H1 (cell line): ENCODE results near the gene SEC14L5. TPM values are rescaled to one million over a fixed set of nuclear protein-coding genes. Genes with fewer than 3 reads are reported as not detected.

Experiments
- CTCF ChIA-PET: fragments of 300-600 bp; sonication (Branson Sonifier 250); formaldehyde crosslinking; loops from one replicate; lab custom pipeline; 2021; ENCODE audit not compliant: partially characterized antibody; lab: Charles Lee
- POLR2A ChIA-PET: fragments of 300-600 bp; sonication (Branson Sonifier 250); formaldehyde crosslinking; loops from one replicate; lab custom pipeline; 2021; ENCODE audit warnings: inconsistent platforms; ENCODE audit not compliant: partially characterized antibody; lab: Charles Lee
- DNase-seq, 2 experiments: peaks; one replicate each; pipeline versions ENCODE4 v3.0.0 to v3.0.0-alpha.2; 2010 to 2022; ENCODE audit warnings: low spot score in 2 of 2, low read depth in 1 of 2, mixed read lengths in 1 of 2
- FAIRE-seq: peaks from 2 replicates; lab custom pipeline; 2011; peaks lifted over from hg19 to GRCh38; lab: Jason Lieb, UNC
- H2AFZ ChIP-seq: 2 replicates; pipeline ENCODE4 v1.8.1; 2012; ENCODE audit warnings: low read length, inconsistent platforms
- H2AK5ac ChIP-seq: 2 replicates; pipeline ENCODE4 v1.6.1; 2013; ENCODE audit warnings: low read depth, low read length
- H2BK120ac ChIP-seq: replicated peaks from 2 replicates; pipeline ENCODE3; 2013; ENCODE audit warnings: low read depth, low read length, inconsistent platforms
- H2BK12ac ChIP-seq: 2 replicates; pipeline ENCODE4 v1.6.1; 2013; ENCODE audit warnings: low read depth, low read length
- H2BK15ac ChIP-seq: 2 replicates; pipeline ENCODE4 v1.6.1; 2013; ENCODE audit warnings: low read length
- H2BK20ac ChIP-seq: 2 replicates; pipeline ENCODE4 v1.6.1; 2013; ENCODE audit warnings: low read length
- H2BK5ac ChIP-seq: 2 replicates; pipeline ENCODE4 v1.6.1; 2013; ENCODE audit warnings: low read depth, low read length
- H3K14ac ChIP-seq: 2 replicates; pipeline ENCODE4 v1.6.1; 2013; ENCODE audit warnings: inconsistent platforms; ENCODE audit not compliant: insufficient read length
- H3K18ac ChIP-seq: 2 replicates; pipeline ENCODE4 v1.6.1; 2013; ENCODE audit warnings: low read length; ENCODE audit errors: extremely low read depth
- H3K23ac ChIP-seq: 2 replicates; pipeline ENCODE4 v1.6.1; 2013; ENCODE audit warnings: inconsistent platforms; ENCODE audit not compliant: insufficient read length
- H3K23me2 ChIP-seq: 2 replicates; pipeline ENCODE4 v1.6.1; 2013; ENCODE audit warnings: low read depth, low read length
- H3K27ac ChIP-seq: 2 replicates; pipeline ENCODE4 v1.6.1; 2011; ENCODE audit warnings: low read depth, low read length, inconsistent platforms
- H3K27me3 ChIP-seq, 4 experiments: replicated peaks in 1 of 4; 1 replicate in 1 of 4; 2 replicates in 3 of 4; pipeline versions ENCODE4 v1.6.1 to v1.8.1; 2011 to 2013; ENCODE audit warnings: low read length in 3 of 4, mild to moderate bottlenecking in 3 of 4, inconsistent platforms in 2 of 4, mixed read lengths in 2 of 4, moderate library complexity in 1 of 4; ENCODE audit not compliant: control insufficient read depth in 3 of 4, insufficient read depth in 3 of 4; ENCODE audit errors: extremely low read depth in 1 of 4
- H3K36me3 ChIP-seq, 4 experiments: 2 replicates each; pipeline versions ENCODE4 v1.6.1 to v1.8.1; 2011 to 2013; ENCODE audit warnings: mild to moderate bottlenecking in 4 of 4, low read length in 3 of 4, moderate library complexity in 2 of 4, control low read depth in 1 of 4, inconsistent platforms in 1 of 4; ENCODE audit not compliant: insufficient read depth in 4 of 4, control insufficient read depth in 2 of 4
- H3K4ac ChIP-seq: replicated peaks from 2 replicates; pipeline ENCODE3; 2013; ENCODE audit warnings: low read length, low read depth, mixed read lengths, inconsistent platforms; ENCODE audit not compliant: insufficient read length
- H3K4me1 ChIP-seq, 4 experiments: replicated peaks in 1 of 4; 1 replicate in 1 of 4; 2 replicates in 3 of 4; pipeline versions ENCODE4 v1.6.1 to v1.8.1; 2011 to 2013; ENCODE audit warnings: low read length in 3 of 4, inconsistent platforms in 2 of 4, mixed read lengths in 1 of 4; ENCODE audit not compliant: insufficient read depth in 4 of 4, control insufficient read depth in 3 of 4
- H3K4me2 ChIP-seq, 2 experiments: 2 replicates each; pipeline versions ENCODE4 v1.6.1 to v1.8.1; 2011 to 2013; ENCODE audit warnings: low read depth in 2 of 2, low read length in 2 of 2, control low read depth in 1 of 2, inconsistent platforms in 1 of 2, mild to moderate bottlenecking in 1 of 2; ENCODE audit not compliant: insufficient read depth in 1 of 2
- H3K4me3 ChIP-seq, 4 experiments: fragments of 200-600, 300-600 bp in 1 of 4; sonication (generic), shearing (Covaris generic), sonication (Bioruptor Twin) in 1 of 4; 2 replicates each; pipeline versions ENCODE4 v1.5.1 to v1.8.1; 2011 to 2016; ENCODE audit warnings: low read length in 4 of 4, low read depth in 3 of 4, control low read depth in 2 of 4, inconsistent platforms in 2 of 4, mild to moderate bottlenecking in 2 of 4, mixed read lengths in 1 of 4, moderate library complexity in 1 of 4; ENCODE audit not compliant: insufficient read depth in 2 of 4; ENCODE audit errors: extremely low read depth in 1 of 4
- H3K56ac ChIP-seq: replicated peaks from 2 replicates; pipeline ENCODE3; 2013; ENCODE audit warnings: low read depth, mild to moderate bottlenecking, mixed read lengths, low read length, inconsistent platforms; ENCODE audit not compliant: insufficient read length
- H3K79me1 ChIP-seq: 2 replicates; pipeline ENCODE4 v1.6.1; 2013; ENCODE audit warnings: low read depth, low read length, control low read depth
- H3K79me2 ChIP-seq, 2 experiments: 2 replicates each; pipeline versions ENCODE4 v1.6.1 to v1.8.1; 2012 to 2013; ENCODE audit warnings: low read length in 2 of 2, mild to moderate bottlenecking in 2 of 2, inconsistent platforms in 1 of 2; ENCODE audit not compliant: insufficient read depth in 2 of 2, control insufficient read depth in 1 of 2
- H3K9ac ChIP-seq, 4 experiments: replicated peaks in 1 of 4; 1 replicate in 1 of 4; 2 replicates in 3 of 4; pipeline versions ENCODE4 v1.6.1 to v1.8.1; 2011 to 2013; ENCODE audit warnings: low read depth in 3 of 4, low read length in 3 of 4, control low read depth in 2 of 4, mild to moderate bottlenecking in 2 of 4, moderate library complexity in 2 of 4, inconsistent platforms in 1 of 4; ENCODE audit errors: extremely low read depth in 1 of 4
- H3K9me3 ChIP-seq, 2 experiments: 2 replicates each; pipeline versions ENCODE4 v1.6.1 to v1.8.1; 2012 to 2013; ENCODE audit warnings: mild to moderate bottlenecking in 2 of 2, moderate library complexity in 2 of 2, control low read depth in 1 of 2, inconsistent platforms in 1 of 2, low read depth in 1 of 2, low read length in 1 of 2, mixed read lengths in 1 of 2; ENCODE audit not compliant: insufficient read depth in 2 of 2
- H4K20me1 ChIP-seq, 2 experiments: replicated peaks in 1 of 2; 2 replicates each; pipeline versions ENCODE3 to v1.8.1; 2011 to 2013; ENCODE audit warnings: inconsistent platforms in 2 of 2, low read length in 2 of 2, mild to moderate bottlenecking in 1 of 2; ENCODE audit not compliant: insufficient read depth in 2 of 2, control insufficient read depth in 1 of 2
- H4K5ac ChIP-seq: 2 replicates; pipeline ENCODE4 v1.6.1; 2013; ENCODE audit warnings: low read length, low read depth, mixed read lengths, inconsistent platforms; ENCODE audit not compliant: insufficient read length
- H4K8ac ChIP-seq: 2 replicates; pipeline ENCODE4 v1.8.0; 2013; ENCODE audit warnings: mild to moderate bottlenecking, moderate library complexity, low read length, inconsistent platforms; ENCODE audit not compliant: insufficient read depth; ENCODE audit errors: extremely low read depth
- H4K91ac ChIP-seq: replicated peaks from 2 replicates; pipeline ENCODE3; 2013; ENCODE audit warnings: low read length, mixed read lengths, inconsistent platforms; ENCODE audit not compliant: insufficient read length
- ATF2 ChIP-seq: IDR thresholded peaks from 2 replicates; pipeline ENCODE4 v1.6.1; 2012; ENCODE audit warnings: low read length, inconsistent platforms
- CBX8 ChIP-seq: fragments of 300-800, 300-1000 bp; sonication (generic); IDR thresholded peaks from 2 replicates; pipeline ENCODE4 v1.7.1; 2016; ENCODE audit warnings: low read depth, low read length, borderline replicate concordance
- CREB1 ChIP-seq: IDR thresholded peaks from 2 replicates; pipeline ENCODE4 v1.6.1; 2012; ENCODE audit warnings: inconsistent platforms
- GABPA ChIP-seq: IDR thresholded peaks from 2 replicates; pipeline ENCODE4 v1.6.1; 2011; ENCODE audit warnings: mild to moderate bottlenecking, low read length, moderate library complexity, borderline replicate concordance; ENCODE audit not compliant: insufficient read depth
- HDAC6 ChIP-seq: IDR thresholded peaks from one replicate; pipeline ENCODE4 v1.7.1; 2012; ENCODE audit warnings: low read depth, mild to moderate bottlenecking, inconsistent platforms, low read length, moderate library complexity
- NANOG ChIP-seq: IDR thresholded peaks from 2 replicates; pipeline ENCODE4 v1.6.1; 2011; ENCODE audit warnings: low read length, low read depth, mild to moderate bottlenecking, inconsistent platforms; ENCODE audit not compliant: insufficient read depth, poor library complexity, severe bottlenecking
- POU5F1 ChIP-seq: IDR thresholded peaks from 2 replicates; pipeline ENCODE4 v1.6.1; 2011; ENCODE audit warnings: low read depth, mild to moderate bottlenecking, low read length, moderate library complexity
- RAD21 ChIP-seq, 2 experiments: IDR thresholded peaks in 1 of 2; conservative IDR thresholded peaks in 1 of 2; 2 replicates each; pipeline ENCODE4 v1.6.1; 2011; ENCODE audit warnings: low read depth in 2 of 2, low read length in 2 of 2, improper control_type of control experiment in 1 of 2, inconsistent platforms in 1 of 2, mild to moderate bottlenecking in 1 of 2, moderate library complexity in 1 of 2
- RFX5 ChIP-seq: IDR thresholded peaks from 2 replicates; pipeline ENCODE4 v1.6.1; 2011; ENCODE audit warnings: low read depth, low read length, improper control_type of control experiment, borderline replicate concordance
- SP4 ChIP-seq: IDR thresholded peaks from 2 replicates; pipeline ENCODE4 v1.6.1; 2012; ENCODE audit warnings: low read length, inconsistent platforms
- TBP ChIP-seq: IDR thresholded peaks from 2 replicates; pipeline ENCODE4 v1.6.1; 2011; ENCODE audit warnings: low read depth, low read length, improper control_type of control experiment
- TEAD4 ChIP-seq: IDR thresholded peaks from 2 replicates; pipeline ENCODE4 v1.6.1; 2012; ENCODE audit warnings: low read depth, low read length, inconsistent platforms, mixed read lengths
- ZNF274 ChIP-seq: IDR thresholded peaks from 2 replicates; pipeline ENCODE4 v1.7.0; 2012; ENCODE audit warnings: low read length, borderline replicate concordance; ENCODE audit errors: extremely low read depth
- WGBS, 2 experiments: shearing (Covaris generic) in 1 of 2; methylation state at CpG; one replicate each; pipeline versions ENCODE4 v1.1.6 to v1.1.7; 2013 to 2015; ENCODE audit warnings: low lambda C conversion rate in 2 of 2, mixed read lengths in 2 of 2, inconsistent platforms in 1 of 2, low coverage in 1 of 2, missing lambda C conversion rate in 1 of 2; ENCODE audit not compliant: insufficient replicate concordance in 2 of 2, insufficient coverage in 1 of 2, insufficient read length in 1 of 2; ENCODE audit errors: extremely low coverage in 1 of 2, missing lambda C conversion rate in 1 of 2; 5-methylcytosine and 5-hydroxymethylcytosine counted together
- polyA plus RNA-seq, 7 experiments: library from polyadenylated mRNA; depleted of rRNA in 3 of 7; stranded (reverse) in 5 of 7; unstranded in 2 of 7; fragments of >200 nt in 5 of 7; fragments of 200-250 nt in 2 of 7; gene quantifications; 1 replicate in 5 of 7; 2 replicates in 1 of 7; 4 replicates in 1 of 7; pipeline versions ENCODE4 v1.2.1 to v1.2.3, GENCODE V29; 2011 to 2013; ENCODE audit warnings: missing spikeins in 2 of 7, mixed read lengths in 2 of 7
- total RNA-seq: library from RNA; stranded (reverse); fragmentation: NEBNext Ultra II Directional; extraction: Animal tissue kit (Norgen Biotek cat#: 25700); gene quantifications from 2 replicates; pipeline ENCODE4 v1.2.1, GENCODE V29; 2021

The SEC14L5 gene
- total and polyA plus RNA-seq, 2 of the 8 experiments (the other 6 are each of a cell fraction or from before 2014, with no cell fraction given), result 1.9 to 3.0 TPM

GRCh38 chr16:5001571-5001970 is 43.4 kb downstream of the SEC14L5 start:
- H3K4me3 ChIP-seq, result no peak overlapping the region
- no peak overlapping the region for H3K14ac ChIP-seq
- H3K36me3 ChIP-seq, result no peaks in the 10 kb centered on the region
- H2BK12ac ChIP-seq, result no peak overlapping the region
- H3K79me2 ChIP-seq, result no peaks in the 10 kb centered on the region
- no peak overlapping the region for H3K4me2 ChIP-seq
- H3K79me1 ChIP-seq, result no peaks in the 10 kb centered on the region; the same call in 1 of the 2 replicates
- no peak overlapping the region for H3K9ac ChIP-seq
- no peak overlapping the region for H2BK5ac ChIP-seq
- CTCF ChIA-PET, result interaction anchor here (1.2 to 1.7 kb wide), 3 partner anchors 19 to 24 kb away, joined by 3 to 5 read pairs (median 3); no protein-coding TSS in a partner anchor
- H3K23me2 ChIP-seq, result no peaks in the 10 kb centered on the region
- H2BK15ac ChIP-seq, result no peak overlapping the region
- H4K8ac ChIP-seq, result no peak overlapping the region
- H4K5ac ChIP-seq, result no peak overlapping the region
- DNase-seq (no peak), FAIRE-seq (no peak)
- no peak overlapping the region for H2BK20ac ChIP-seq
- no peak overlapping the region for H3K27ac ChIP-seq
- H3K27me3 ChIP-seq, result no peaks in the 10 kb centered on the region
- no peak overlapping the region for H4K91ac ChIP-seq
- H3K23ac ChIP-seq, result no peak overlapping the region
- H3K18ac ChIP-seq, result no peak overlapping the region
- no peaks in the 10 kb centered on the region for H4K20me1 ChIP-seq
- H3K56ac ChIP-seq, result no peak overlapping the region
- H3K4me1 ChIP-seq, result no peaks in the 10 kb centered on the region
- H2AFZ ChIP-seq, result no peak overlapping the region
- H2AK5ac ChIP-seq, result no peak overlapping the region
- H2BK120ac ChIP-seq, result no peak overlapping the region
- 88% methylated on average over 7 of the region's 7 CpGs; no CpG with 5 or more reads in 1 of the 2 experiments for WGBS, 2 experiments
- H3K4ac ChIP-seq, result no peak overlapping the region
- POLR2A ChIA-PET, result interaction anchor here (0.9 to 1.6 kb wide), 4 partner anchors 10 to 74 kb away, joined by 3 to 5 read pairs (median 3); no protein-coding TSS in a partner anchor
- no peaks in the 10 kb centered on the region for H3K9me3 ChIP-seq
- TF ChIP-seq RAD21 (IDR thresholded peaks at IDR 0.05 in 1 of 2, conservative IDR thresholded peaks at IDR 0.05 in 1 of 2; ENCODE audit: low read depth in 2 of 2, low read length in 2 of 2), result no peak
- TF ChIP-seq POU5F1, result no peak
- TF ChIP-seq SP4, result no peak
- TF ChIP-seq RFX5, result no peak
- TF ChIP-seq CBX8, result no peak
- no peak for TF ChIP-seq ATF2
- no peak for TF ChIP-seq HDAC6
- TF ChIP-seq CREB1, result no peak
- no peak for TF ChIP-seq ZNF274
- no peak for TF ChIP-seq GABPA
- no peak for TF ChIP-seq TEAD4
- TF ChIP-seq TBP, result no peak
- TF ChIP-seq NANOG, result no peak
